Measurements from ENCODE around the gene YAF2. TPM values are rescaled to one million over a fixed set of nuclear protein-coding genes. Genes with fewer than 3 reads are reported as not detected.

The YAF2 gene
- total and polyA plus RNA-seq, 2 experiments from 2014 or later: 26.9 to 39.3 TPM

DNA sequence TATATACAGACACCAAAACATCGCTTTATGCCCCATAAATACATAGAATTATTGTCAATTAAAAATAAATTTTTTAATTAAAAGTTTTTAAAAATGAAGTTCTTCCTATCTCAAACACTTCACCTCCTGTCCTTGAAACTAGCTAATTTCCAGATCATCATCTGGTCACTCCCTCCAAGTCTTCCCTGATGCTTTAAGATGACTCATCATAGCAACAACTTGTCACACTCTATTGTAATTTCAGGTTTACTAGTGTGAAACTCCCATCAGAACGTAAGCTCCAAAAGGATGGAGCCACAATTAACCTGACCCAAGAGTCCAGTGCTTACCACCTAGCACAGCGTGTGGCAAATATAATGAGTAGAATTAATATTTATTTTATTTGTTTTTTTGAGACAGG lies 109.7 kb downstream of the YAF2 start:
- H3K27me3 ChIP-seq: no peaks in the 10 kb centered on the region
- TF ChIP-seq CTCF (IDR thresholded peaks at IDR 0.05; ENCODE audit: low read depth, low read length): no peak
- peaks cover 20% of the 10 kb centered on the region for H3K4me1 ChIP-seq (ENCODE audit: low read depth)
- no peak for DNase-seq (ENCODE audit: low read depth in 1 of 2, low spot score in 1 of 2)
- no peaks in the 10 kb centered on the region for H3K9me3 ChIP-seq (ENCODE audit: low read depth)
- no peak overlapping the region for H3K27ac ChIP-seq
- no peak overlapping the region for H3K4me3 ChIP-seq
- no peaks in the 10 kb centered on the region for H3K36me3 ChIP-seq

GRCh38 chr12:42126963-42127362 lies 111.1 kb downstream of the YAF2 start:
- Histone ChIP-seq H3K27ac (no peak overlapping the region), H3K4me1 (ENCODE audit: low read depth) (peaks cover 20% of the 10 kb centered on the region), H3K36me3 (no peaks in the 10 kb centered on the region), H3K27me3 (no peaks in the 10 kb centered on the region), H3K4me3 (no peak overlapping the region), H3K9me3 (ENCODE audit: low read depth) (no peaks in the 10 kb centered on the region)
- DNase-seq (ENCODE audit: low read depth in 1 of 2, low spot score in 1 of 2): no peak
- TF ChIP-seq CTCF (IDR thresholded peaks at IDR 0.05; ENCODE audit: low read depth, low read length): no peak

DNA sequence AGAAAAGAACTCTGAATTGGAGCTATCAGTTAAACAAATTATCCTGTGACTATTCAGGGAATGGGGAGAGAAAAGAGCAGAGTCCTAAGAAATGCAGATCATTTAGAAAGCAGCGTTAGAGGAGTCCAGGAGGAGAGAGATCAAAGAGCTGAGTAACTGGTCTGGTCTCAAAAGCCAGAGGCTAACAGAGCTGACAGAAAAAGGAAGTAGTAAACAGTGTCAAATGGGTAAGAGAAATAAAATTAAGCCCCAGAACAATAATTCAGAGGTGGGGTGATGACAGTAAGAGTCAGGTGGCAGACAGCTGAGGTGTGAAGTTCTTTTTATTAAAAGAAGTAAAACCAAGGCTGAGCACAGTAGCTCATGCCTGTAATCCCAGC lies 112.7 kb downstream of the YAF2 start:
- H3K27ac ChIP-seq: peak overlapping the region; percentile 26
- no peaks in the 10 kb centered on the region for H3K9me3 ChIP-seq (ENCODE audit: low read depth)
- peaks cover 20% of the 10 kb centered on the region for H3K4me1 ChIP-seq (ENCODE audit: low read depth)
- DNase-seq (ENCODE audit: low read depth in 1 of 2, low spot score in 1 of 2): peak in 1 of 2 donors; percentile 14
- H3K36me3 ChIP-seq: no peaks in the 10 kb centered on the region
- H3K4me3 ChIP-seq: no peak overlapping the region
- TF ChIP-seq CTCF (IDR thresholded peaks at IDR 0.05; ENCODE audit: low read depth, low read length): no peak
- no peaks in the 10 kb centered on the region for H3K27me3 ChIP-seq

DNA sequence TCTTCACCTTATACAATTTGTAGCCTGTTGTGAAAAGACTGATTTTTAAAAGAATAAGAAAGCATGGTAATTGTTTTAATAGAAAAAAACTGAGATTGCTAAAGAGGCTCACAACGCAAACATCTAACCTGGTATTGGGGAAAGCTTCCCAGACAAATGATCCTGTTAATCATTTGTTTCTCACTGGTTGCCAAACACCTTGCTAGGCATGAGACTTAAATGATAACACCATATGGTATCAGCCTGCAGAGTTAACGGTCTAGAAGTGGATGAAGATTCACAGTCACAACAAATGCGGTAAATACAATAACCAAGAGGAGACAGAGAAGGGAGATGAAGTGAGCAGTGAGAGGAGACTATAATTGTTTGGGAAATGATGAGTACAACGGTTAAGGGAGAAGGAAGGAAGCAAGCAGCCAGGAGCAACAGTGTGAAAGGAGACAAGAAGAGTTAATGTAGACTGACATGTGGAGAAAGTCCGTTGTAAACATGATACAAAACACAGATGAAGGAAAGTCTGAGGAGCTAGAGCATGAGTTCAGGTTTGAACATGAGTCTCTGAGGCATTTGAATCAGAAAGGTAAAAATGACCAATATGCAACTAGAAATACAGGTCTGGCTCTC lies 113.2 kb downstream of the YAF2 start:
- H3K4me1 ChIP-seq (ENCODE audit: low read depth): peaks cover 15% of the 10 kb centered on the region
- no peak for DNase-seq (ENCODE audit: low read depth in 1 of 2, low spot score in 1 of 2)
- no peaks in the 10 kb centered on the region for H3K27me3 ChIP-seq
- no peak overlapping the region for H3K4me3 ChIP-seq
- no peaks in the 10 kb centered on the region for H3K9me3 ChIP-seq (ENCODE audit: low read depth)
- peak overlapping the region; percentile 26 for H3K27ac ChIP-seq
- H3K36me3 ChIP-seq: no peaks in the 10 kb centered on the region
- TF ChIP-seq CTCF (IDR thresholded peaks at IDR 0.05; ENCODE audit: low read depth, low read length): no peak

GRCh38 chr12:42119085-42119633 lies 118.9 kb downstream of the YAF2 start:
- DNase-seq (ENCODE audit: low read depth in 1 of 2, low spot score in 1 of 2): peak in 1 of 2 donors; percentile 70
- TF ChIP-seq CTCF (IDR thresholded peaks at IDR 0.05; ENCODE audit: low read depth, low read length): no peak
- H3K4me3 ChIP-seq: no peak overlapping the region
- H3K9me3 ChIP-seq (ENCODE audit: low read depth): no peaks in the 10 kb centered on the region
- no peaks in the 10 kb centered on the region for H3K27me3 ChIP-seq
- H3K36me3 ChIP-seq: peaks cover 11% of the 10 kb centered on the region
- no peak overlapping the region for H3K27ac ChIP-seq
- H3K4me1 ChIP-seq (ENCODE audit: low read depth): no peaks in the 10 kb centered on the region

Data from cardiac muscle cell (in vitro differentiated cells and primary cell).